Smooth muscle cell (in vitro differentiated cells): ENCODE data around the gene SPEN. TPM values are rescaled to one million over a fixed set of nuclear protein-coding genes. Genes with fewer than 3 reads are reported as not detected.

Experiments used
- DNase-seq: peaks from one replicate; lab custom pipeline; 2025; ENCODE audit not compliant: unreplicated experiment; lab: John Stamatoyannopoulos, UW
- H2AFZ ChIP-seq: fragments of 200-600 bp; sonication (generic); 2 replicates; pipeline ENCODE4 v1.6.0; 2016; ENCODE audit warnings: antibody characterized with exemption, low read depth, mild to moderate bottlenecking
- H3F3A ChIP-seq: fragments of 200-600 bp; sonication (generic); 2 replicates; pipeline ENCODE4 v1.6.0; 2017; ENCODE audit warnings: antibody characterized with exemption, low read depth
- H3K27ac ChIP-seq: fragments of 200-600 bp; sonication (generic); 2 replicates; pipeline ENCODE4 v1.5.1; 2016; ENCODE audit warnings: low read depth, mild to moderate bottlenecking
- H3K27me3 ChIP-seq: fragments of 200-600 bp; sonication (generic); 2 replicates; pipeline ENCODE4 v1.6.1; 2016; ENCODE audit warnings: low read depth, mild to moderate bottlenecking
- H3K36me3 ChIP-seq: fragments of 200-600 bp; sonication (generic); 2 replicates; pipeline ENCODE4 v1.5.1; 2016; ENCODE audit warnings: low read depth
- H3K4me1 ChIP-seq: fragments of 200-600 bp; sonication (generic); 2 replicates; pipeline ENCODE4 v1.5.1; 2016; ENCODE audit warnings: low read depth
- H3K4me2 ChIP-seq: fragments of 200-600 bp; sonication (generic); 2 replicates; pipeline ENCODE4 v1.6.0; 2016; ENCODE audit warnings: mild to moderate bottlenecking
- H3K4me3 ChIP-seq: fragments of 200-600 bp; sonication (generic); 2 replicates; pipeline ENCODE4 v1.5.1; 2016; ENCODE audit warnings: mild to moderate bottlenecking
- H3K79me2 ChIP-seq: fragments of 200-600 bp; sonication (generic); 2 replicates; pipeline ENCODE4 v1.6.0; 2016; ENCODE audit warnings: low read depth, mild to moderate bottlenecking
- H3K9ac ChIP-seq: fragments of 200-600 bp; sonication (generic); 2 replicates; pipeline ENCODE4 v1.6.0; 2016; ENCODE audit warnings: low read depth
- H3K9me3 ChIP-seq: fragments of 200-600 bp; sonication (generic); replicated peaks from 2 replicates; pipeline ENCODE4 v1.5.1; 2016; ENCODE audit warnings: low read depth
- H4K20me1 ChIP-seq: fragments of 200-600 bp; sonication (generic); 2 replicates; pipeline ENCODE4 v1.6.0; 2016; ENCODE audit warnings: low read depth
- CTCF ChIP-seq: fragments of 200-600 bp; sonication (generic); IDR thresholded peaks from 2 replicates; pipeline ENCODE4 v1.5.1; 2017; ENCODE audit warnings: borderline replicate concordance, mild to moderate bottlenecking, antibody characterized with exemption; ENCODE audit not compliant: insufficient read depth, poor library complexity, severe bottlenecking
- WGBS: methylation state at CpG from one replicate; pipeline ENCODE4 v1.1.7; 2016; ENCODE audit warnings: low lambda C conversion rate; 5-methylcytosine and 5-hydroxymethylcytosine counted together
- polyA plus RNA-seq: library from polyadenylated mRNA; unstranded; fragments of >200 nt; fragmentation: Nextera tagmentation; extraction: Ambion mirVana; gene quantifications from 2 replicates; pipeline ENCODE4 v1.2.1, GENCODE V29; 2016
- total RNA-seq: library from RNA; depleted of rRNA; stranded (reverse); fragments of >200 nt; gene quantifications from 2 replicates; pipeline ENCODE4 v1.2.3, GENCODE V29; 2014

SPEN gene
- total and polyA plus RNA-seq, 2 experiments from 2014 or later = 10.6 to 28.7 TPM

- no peak overlapping the region for H3K4me3 ChIP-seq
- no peaks in the 10 kb centered on the region for H3K79me2 ChIP-seq
- no peaks in the 10 kb centered on the region for H3K27me3 ChIP-seq
- no peak overlapping the region for H3K4me2 ChIP-seq
- no peaks in the 10 kb centered on the region for H4K20me1 ChIP-seq
- H3K36me3 ChIP-seq = peaks cover 13% of the 10 kb centered on the region
- no peak overlapping the region for H2AFZ ChIP-seq
- no peaks in the 10 kb centered on the region for H3K4me1 ChIP-seq
- DNase-seq = no peak
- TF ChIP-seq CTCF = no peak
- 97% methylated on average over 17 of the region's 17 CpGs for WGBS
- no peaks in the 10 kb centered on the region for H3K9me3 ChIP-seq
- no peak overlapping the region for H3K27ac ChIP-seq
- H3K9ac ChIP-seq = no peak overlapping the region
- H3F3A ChIP-seq = no peaks in the 10 kb centered on the region
Measured at GRCh38 chr1:15928971-15929965, 81.8 kb downstream of the SPEN start.

DNA sequence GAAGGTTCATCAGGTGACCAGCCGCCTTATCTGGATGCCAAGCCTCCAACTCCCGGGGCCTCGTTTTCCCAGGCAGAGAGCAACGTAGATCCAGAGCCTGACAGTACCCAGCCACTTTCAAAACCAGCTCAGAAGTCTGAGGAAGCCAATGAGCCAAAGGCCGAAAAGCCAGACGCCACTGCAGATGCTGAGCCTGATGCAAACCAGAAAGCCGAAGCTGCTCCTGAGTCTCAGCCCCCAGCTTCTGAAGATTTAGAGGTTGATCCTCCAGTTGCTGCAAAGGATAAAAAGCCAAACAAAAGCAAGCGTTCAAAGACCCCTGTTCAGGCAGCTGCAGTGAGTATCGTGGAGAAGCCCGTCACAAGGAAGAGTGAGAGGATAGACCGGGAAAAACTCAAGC lies 83.9 kb downstream of the SPEN start:
- Histone ChIP-seq H3K4me2 (no peak overlapping the region), H3K4me1 (no peaks in the 10 kb centered on the region), H3F3A (no peaks in the 10 kb centered on the region), H3K9me3 (no peaks in the 10 kb centered on the region), H2AFZ (no peak overlapping the region), H3K36me3 (peaks cover 13% of the 10 kb centered on the region), H3K27ac (no peak overlapping the region), H3K4me3 (no peak overlapping the region), H3K79me2 (no peaks in the 10 kb centered on the region), H3K9ac (no peak overlapping the region), H3K27me3 (no peaks in the 10 kb centered on the region), H4K20me1 (no peaks in the 10 kb centered on the region)
- 72% methylated on average over 11 of the region's 11 CpGs for WGBS
- TF ChIP-seq CTCF = no peak
- no peak for DNase-seq

DNA sequence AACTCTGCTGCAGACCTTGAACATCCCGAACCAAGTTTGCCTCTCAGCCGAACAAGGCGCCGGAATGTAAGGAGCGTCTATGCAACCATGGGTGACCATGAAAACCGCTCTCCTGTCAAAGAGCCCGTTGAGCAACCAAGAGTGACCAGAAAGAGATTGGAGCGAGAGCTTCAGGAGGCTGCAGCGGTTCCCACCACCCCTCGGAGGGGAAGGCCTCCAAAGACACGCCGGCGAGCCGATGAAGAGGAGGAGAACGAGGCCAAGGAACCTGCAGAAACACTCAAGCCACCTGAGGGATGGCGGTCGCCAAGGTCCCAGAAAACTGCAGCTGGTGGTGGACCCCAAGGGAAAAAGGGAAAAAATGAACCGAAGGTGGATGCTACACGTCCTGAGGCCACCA lies 84.4 kb downstream of the SPEN start:
- 95% methylated on average over 19 of the region's 19 CpGs for WGBS
- DNase-seq = no peak
- H3F3A ChIP-seq = no peaks in the 10 kb centered on the region
- H3K9me3 ChIP-seq = no peaks in the 10 kb centered on the region
- H3K27ac ChIP-seq = no peak overlapping the region
- H3K36me3 ChIP-seq = peaks cover 13% of the 10 kb centered on the region
- no peaks in the 10 kb centered on the region for H3K4me1 ChIP-seq
- no peak overlapping the region for H3K9ac ChIP-seq
- H4K20me1 ChIP-seq = no peaks in the 10 kb centered on the region
- no peak for TF ChIP-seq CTCF
- H3K4me3 ChIP-seq = no peak overlapping the region
- H3K79me2 ChIP-seq = no peaks in the 10 kb centered on the region
- no peak overlapping the region for H2AFZ ChIP-seq
- H3K27me3 ChIP-seq = no peaks in the 10 kb centered on the region
- no peak overlapping the region for H3K4me2 ChIP-seq
